Natural killer cell (primary cell): ENCODE measurements around the gene SCYL1. TPM values are rescaled to one million over a fixed set of nuclear protein-coding genes. Genes with fewer than 3 reads are reported as not detected.

Source experiments
- ATAC-seq, 3 donors: fragments of 150-1000 bp in 2 of 3; fragments of 200-7000 bp in 1 of 3; cut with Tn5 transposase; 1 replicate in 1 of 3; 2 replicates in 2 of 3; pipeline ENCODE4 v1.10.0; 2021; ENCODE audit warnings: mild to moderate bottlenecking in 2 of 3, moderate library complexity in 2 of 3
- DNase-seq, 2 donors: peaks; one replicate each; pipeline versions ENCODE4 v3.0.0 to v3.0.0-alpha.2; 2013 to 2021; ENCODE audit warnings: mixed read lengths in 1 of 2
- H3K27ac ChIP-seq: one replicate; pipeline ENCODE4 v1.5.1; 2013; ENCODE audit warnings: mild to moderate bottlenecking, low read length
- H3K27me3 ChIP-seq: one replicate; pipeline ENCODE4 v1.6.1; 2013; ENCODE audit warnings: low read length; ENCODE audit not compliant: control insufficient read depth, insufficient read depth
- H3K36me3 ChIP-seq: one replicate; pipeline ENCODE4 v1.6.1; 2013; ENCODE audit warnings: low read length; ENCODE audit not compliant: control insufficient read depth, insufficient read depth
- H3K4me1 ChIP-seq: one replicate; pipeline ENCODE4 v1.6.1; 2013; ENCODE audit warnings: low read length; ENCODE audit not compliant: control insufficient read depth, insufficient read depth
- H3K4me3 ChIP-seq: one replicate; pipeline ENCODE4 v1.5.1; 2013; ENCODE audit warnings: low read length
- H3K9me3 ChIP-seq: one replicate; pipeline ENCODE4 v1.6.1; 2013; ENCODE audit warnings: low read length; ENCODE audit not compliant: control insufficient read depth, insufficient read depth
- H3K27ac Mint-ChIP-seq, 2 donors: one replicate each; pipeline ENCODE4 v1.8.0; 2022; ENCODE audit warnings: mild to moderate bottlenecking in 2 of 2, mixed read lengths in 2 of 2, moderate library complexity in 1 of 2
- H3K27me3 Mint-ChIP-seq, 2 donors: one replicate each; pipeline ENCODE4 v1.8.0; 2022; ENCODE audit warnings: low read depth in 2 of 2, mixed read lengths in 2 of 2
- H3K36me3 Mint-ChIP-seq: one replicate; pipeline ENCODE4 v1.8.0; 2022; ENCODE audit warnings: mixed read lengths
- H3K4me1 Mint-ChIP-seq, 2 donors: one replicate each; pipeline ENCODE4 v1.8.0; 2022; ENCODE audit warnings: mixed read lengths in 2 of 2
- H3K4me3 Mint-ChIP-seq: one replicate; pipeline ENCODE4 v1.8.0; 2022; ENCODE audit warnings: mild to moderate bottlenecking, moderate library complexity, mixed read lengths
- H3K9me3 Mint-ChIP-seq, 2 donors: one replicate each; pipeline ENCODE4 v1.8.0; 2022; ENCODE audit warnings: mixed read lengths in 2 of 2
- WGBS: methylation state at CpG from one replicate; pipeline ENCODE4 v1.1.7; 2013; ENCODE audit warnings: missing lambda C conversion rate; ENCODE audit not compliant: insufficient coverage; 5-methylcytosine and 5-hydroxymethylcytosine counted together
- intact Hi-C: fragments of 100-400 bp; cut with micrococcal nuclease; formaldehyde crosslinking; loops from one replicate; pipeline ENCODE4 v1.14.2; 2022
- total RNA-seq, 4 donors: library from RNA; stranded (reverse); fragments of 120-200 nt in 1 of 4; gene quantifications; one replicate each; pipeline versions ENCODE4 v1.2.3 to v1.2.4, GENCODE V29; 2013 to 2022
- TF ChIP-seq, protein P1 (sequence below): fragments of 200-600 bp; IDR thresholded peaks from one replicate; pipeline ENCODE4 v1.8.0; 2022; ENCODE audit warnings: antibody characterized with exemption

Gene SCYL1
- total RNA-seq, 3 donors from 2014 or later (not counting 1 experiment from before 2014, with no cell fraction given): 61.7 to 79.9 (median 71.3) TPM

- no peaks in the 10 kb centered on the region for H3K36me3 Mint-ChIP-seq
- Histone ChIP-seq H3K9me3 (no peaks in the 10 kb centered on the region), H3K36me3 (no peaks in the 10 kb centered on the region), H3K4me1 (peaks cover 46% of the 10 kb centered on the region), H3K4me3 (no peak overlapping the region), H3K27ac (peak overlapping the region; percentile 32), H3K27me3 (no peaks in the 10 kb centered on the region)
- H3K4me1 Mint-ChIP-seq: peaks cover 16 to 22% of the 10 kb centered on the region in 2 donors
- no peaks in the 10 kb centered on the region for H3K27me3 Mint-ChIP-seq
- no peaks in the 10 kb centered on the region for H3K9me3 Mint-ChIP-seq
- TF ChIP-seq, protein P1, sequence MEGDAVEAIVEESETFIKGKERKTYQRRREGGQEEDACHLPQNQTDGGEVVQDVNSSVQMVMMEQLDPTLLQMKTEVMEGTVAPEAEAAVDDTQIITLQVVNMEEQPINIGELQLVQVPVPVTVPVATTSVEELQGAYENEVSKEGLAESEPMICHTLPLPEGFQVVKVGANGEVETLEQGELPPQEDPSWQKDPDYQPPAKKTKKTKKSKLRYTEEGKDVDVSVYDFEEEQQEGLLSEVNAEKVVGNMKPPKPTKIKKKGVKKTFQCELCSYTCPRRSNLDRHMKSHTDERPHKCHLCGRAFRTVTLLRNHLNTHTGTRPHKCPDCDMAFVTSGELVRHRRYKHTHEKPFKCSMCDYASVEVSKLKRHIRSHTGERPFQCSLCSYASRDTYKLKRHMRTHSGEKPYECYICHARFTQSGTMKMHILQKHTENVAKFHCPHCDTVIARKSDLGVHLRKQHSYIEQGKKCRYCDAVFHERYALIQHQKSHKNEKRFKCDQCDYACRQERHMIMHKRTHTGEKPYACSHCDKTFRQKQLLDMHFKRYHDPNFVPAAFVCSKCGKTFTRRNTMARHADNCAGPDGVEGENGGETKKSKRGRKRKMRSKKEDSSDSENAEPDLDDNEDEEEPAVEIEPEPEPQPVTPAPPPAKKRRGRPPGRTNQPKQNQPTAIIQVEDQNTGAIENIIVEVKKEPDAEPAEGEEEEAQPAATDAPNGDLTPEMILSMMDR: no peak
- WGBS: 61% methylated on average over 5 of the region's 6 CpGs
- ATAC-seq: no peak
- intact Hi-C loops: no loop called here
- peak overlapping the region in 1 of 2 donors; percentile 47 for H3K27ac Mint-ChIP-seq
- no peak overlapping the region for H3K4me3 Mint-ChIP-seq
- DNase-seq: no peak
These were observed 32.1 kb upstream of the SCYL1 start for GRCh38 chr11:65492637-65493366.

GRCh38 chr11:65493367-65494176 lies 31.3 kb upstream of the SCYL1 start:
- ATAC-seq (no peak), DNase-seq (no peak)
- H3K4me3 ChIP-seq: no peak overlapping the region
- 83% methylated on average over 12 of the region's 12 CpGs for WGBS
- Mint-ChIP-seq H3K4me1 (peaks cover 15 to 17% of the 10 kb centered on the region in 2 donors), H3K4me3 (no peak overlapping the region), H3K36me3 (no peaks in the 10 kb centered on the region), H3K9me3 (no peaks in the 10 kb centered on the region), H3K27ac (peak overlapping the region in 1 of 2 donors; percentile 47), H3K27me3 (no peaks in the 10 kb centered on the region)
- no peak overlapping the region for H3K27ac ChIP-seq
- TF ChIP-seq, protein P1: no peak
- intact Hi-C loops: no loop called here
- H3K9me3 ChIP-seq: no peaks in the 10 kb centered on the region
- H3K27me3 ChIP-seq: no peaks in the 10 kb centered on the region
- H3K4me1 ChIP-seq: peaks cover 48% of the 10 kb centered on the region
- no peaks in the 10 kb centered on the region for H3K36me3 ChIP-seq

DNA sequence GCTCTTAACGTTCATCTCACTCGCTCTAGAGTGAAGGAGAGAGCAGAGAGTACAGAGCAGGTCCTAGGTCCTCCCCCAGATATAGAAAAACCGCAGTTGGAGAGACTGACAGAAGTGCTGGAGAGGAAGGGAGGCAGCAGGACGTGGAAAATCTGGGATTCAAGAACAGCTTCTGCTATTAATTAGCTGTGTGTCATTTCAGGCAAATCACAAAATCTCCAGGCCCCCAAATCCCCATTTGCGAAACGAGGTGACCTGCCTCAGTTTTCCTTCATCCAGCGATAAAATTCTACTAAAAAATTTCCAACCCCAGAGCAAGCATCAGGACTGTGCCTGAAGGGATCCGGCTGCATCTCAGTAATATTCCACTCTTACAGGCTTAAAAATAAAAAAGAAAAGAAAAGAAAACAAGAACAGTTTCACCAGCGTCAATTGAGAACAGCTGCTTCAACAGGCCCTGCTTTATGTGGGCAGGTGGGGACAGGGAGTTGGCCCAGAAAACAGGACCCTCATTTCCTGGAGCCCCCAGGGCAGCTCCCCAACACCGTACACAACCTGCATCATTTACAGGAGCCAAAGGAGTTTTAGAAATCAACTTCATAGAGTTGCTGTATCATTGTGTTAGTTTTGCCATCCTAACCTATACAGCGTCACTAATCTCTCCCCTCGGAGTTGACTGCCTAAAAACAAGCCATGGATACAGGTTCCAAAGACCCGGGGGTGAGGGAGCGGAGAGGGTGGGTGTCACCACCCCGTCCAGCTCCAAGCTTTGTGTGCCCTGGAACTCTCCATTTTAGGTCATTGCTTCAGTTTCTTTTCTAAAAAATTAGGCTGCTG lies 28.4 kb upstream of the SCYL1 start:
- no peak for DNase-seq
- Mint-ChIP-seq H3K4me3 (no peak overlapping the region), H3K4me1 (peaks cover 13 to 17% of the 10 kb centered on the region in 2 donors), H3K27me3 (no peaks in the 10 kb centered on the region), H3K36me3 (no peaks in the 10 kb centered on the region), H3K27ac (no peak overlapping the region), H3K9me3 (no peaks in the 10 kb centered on the region)
- H3K27ac ChIP-seq: peak overlapping the region; percentile 95
- no peaks in the 10 kb centered on the region for H3K27me3 ChIP-seq
- intact Hi-C loops: loop anchor here (1.0 kb wide), 2 partner anchors 10 to 19 kb away; no protein-coding TSS in a partner anchor
- 50% methylated on average over 13 of the region's 15 CpGs for WGBS
- peaks cover 9% of the 10 kb centered on the region for H3K36me3 ChIP-seq
- ATAC-seq: no peak
- TF ChIP-seq, protein P1: no peak
- peak overlapping the region; percentile 10 for H3K4me3 ChIP-seq
- peaks cover 47% of the 10 kb centered on the region for H3K4me1 ChIP-seq
- H3K9me3 ChIP-seq: no peaks in the 10 kb centered on the region
